PFSK-1 (cell line): ENCODE data around the gene SRRM2.

Source experiments
- POLR2AphosphoS5 ChIP-seq: IDR thresholded peaks from 2 replicates; pipeline ENCODE4 v1.6.1; 2012; ENCODE audit warnings: low read depth, mild to moderate bottlenecking, control low read depth, low read length, moderate library complexity
- REST ChIP-seq, 2 experiments: IDR thresholded peaks; 2 replicates each; pipeline versions ENCODE4 v1.6.1 to v1.8.0; 2011 to 2012; ENCODE audit warnings: low read depth in 2 of 2, low read length in 2 of 2, control low read depth in 1 of 2, inconsistent platforms in 1 of 2, mild to moderate bottlenecking in 1 of 2, moderate library complexity in 1 of 2; ENCODE audit not compliant: insufficient read depth in 1 of 2
- TAF1 ChIP-seq: IDR thresholded peaks from 2 replicates; pipeline ENCODE4 v1.6.1; 2012; ENCODE audit warnings: low read length, control low read depth, borderline replicate concordance; ENCODE audit not compliant: insufficient read depth

GRCh38 chr16:2791174-2791573, 38.7 kb downstream of the SRRM2 start:
- no peak for TF ChIP-seq TAF1
- no peak for TF ChIP-seq POLR2AphosphoS5
- no peak for TF ChIP-seq REST (IDR thresholded peaks at IDR 0.05; ENCODE audit: insufficient read depth in 1 of 2, low read depth in 2 of 2, low read length in 2 of 2)
